PC-3 (cell line): ENCODE measurements around the gene SNUPN. TPM values are rescaled to one million over a fixed set of nuclear protein-coding genes. Genes with fewer than 3 reads are reported as not detected.

Experiments used
- ATAC-seq: fragments of 200-7000 bp; cut with Tn5 transposase; 2 replicates; pipeline ENCODE4 v1.9.1; 2020; ENCODE audit warnings: mild to moderate bottlenecking, moderate library complexity
- BruUV-seq: library from RNA; stranded (reverse); fragments of 400-500 nt; replicated peaks from 2 replicates; lab custom pipeline; 2021; lab: Mats Ljungman, UMichigan
- CTCF ChIA-PET: fragments of 300-600 bp; sonication (Branson Sonifier 250); formaldehyde crosslinking; loops from one replicate; lab custom pipeline; 2022; ENCODE audit warnings: antibody characterized with exemption; lab: Charles Lee
- POLR2A ChIA-PET: fragments of 300-600 bp; sonication (Branson Sonifier 250); formaldehyde crosslinking; loops from one replicate; lab custom pipeline; 2022; ENCODE audit warnings: antibody characterized with exemption; ENCODE audit not compliant: unreplicated experiment; lab: Charles Lee
- DNase-seq: peaks from one replicate; pipeline ENCODE4 v3.0.0-alpha.2; 2015
- H2AFZ ChIP-seq: fragments of 300-600 bp; sonication (generic); 2 replicates; pipeline ENCODE4 v1.6.0; 2016; ENCODE audit warnings: antibody characterized with exemption, low read length
- H3F3A ChIP-seq: fragments of 300-600 bp; sonication (generic); one replicate; pipeline ENCODE4 v1.6.0; 2017; ENCODE audit warnings: antibody characterized with exemption, low read length, control low read depth, mild to moderate bottlenecking; ENCODE audit not compliant: unreplicated experiment
- H3K27ac ChIP-seq: fragments of 300-600 bp; sonication (generic); 2 replicates; pipeline ENCODE4 v1.5.1; 2016; ENCODE audit warnings: mild to moderate bottlenecking, low read length
- H3K27me3 ChIP-seq: fragments of 300-600 bp; sonication (generic); 2 replicates; pipeline ENCODE4 v1.6.1; 2016; ENCODE audit warnings: low read length, mixed read lengths
- H3K36me3 ChIP-seq: fragments of 300-600 bp; sonication (generic); 2 replicates; pipeline ENCODE4 v1.6.1; 2016; ENCODE audit warnings: low read depth, mixed run types, low read length, mixed read lengths
- H3K4me1 ChIP-seq: fragments of 300-600 bp; sonication (generic); 2 replicates; pipeline ENCODE4 v1.5.1; 2016; ENCODE audit warnings: low read length; ENCODE audit not compliant: insufficient read depth
- H3K4me2 ChIP-seq: fragments of 300-600 bp; sonication (generic); 2 replicates; pipeline ENCODE4 v1.6.0; 2016; ENCODE audit warnings: low read length
- H3K4me3 ChIP-seq: fragments of 300-600 bp; sonication (generic); 2 replicates; pipeline ENCODE4 v1.5.1; 2016; ENCODE audit warnings: mild to moderate bottlenecking, low read length, mixed read lengths
- H3K79me2 ChIP-seq: fragments of 300-600 bp; sonication (generic); 2 replicates; pipeline ENCODE4 v1.6.1; 2017; ENCODE audit warnings: low read length, mixed read lengths
- H3K9ac ChIP-seq: fragments of 300-600 bp; sonication (generic); 2 replicates; pipeline ENCODE4 v1.6.0; 2016; ENCODE audit warnings: mild to moderate bottlenecking, low read length
- H3K9me2 ChIP-seq: fragments of 300-600 bp; sonication (generic); replicated peaks from 2 replicates; pipeline ENCODE4 v1.6.1; 2016; ENCODE audit warnings: mixed run types, low read length, mixed read lengths
- H3K9me3 ChIP-seq: fragments of 300-600 bp; sonication (generic); 2 replicates; pipeline ENCODE4 v1.6.1; 2016; ENCODE audit warnings: low read length, mixed read lengths
- H4K20me1 ChIP-seq: fragments of 300-600 bp; sonication (generic); 2 replicates; pipeline ENCODE4 v1.6.1; 2016; ENCODE audit warnings: low read length, mixed read lengths
- CTCF ChIP-seq: fragments of 300-600 bp; sonication (generic); conservative IDR thresholded peaks from 2 replicates; pipeline ENCODE4 v1.5.1; 2017; ENCODE audit warnings: antibody characterized with exemption, low read depth, mild to moderate bottlenecking, low read length
- EZH2 ChIP-seq: fragments of 300-600 bp; sonication (generic); IDR thresholded peaks from one replicate; pipeline ENCODE4 v1.6.1; 2017; ENCODE audit warnings: antibody characterized with exemption, mild to moderate bottlenecking, low read length; ENCODE audit not compliant: unreplicated experiment
- EZH2phosphoT487 ChIP-seq: fragments of 300-600 bp; sonication (generic); IDR thresholded peaks from 2 replicates; pipeline ENCODE4 v1.6.1; 2018; ENCODE audit warnings: mild to moderate bottlenecking, antibody characterized with exemption, low read length, borderline replicate concordance
- intact Hi-C: fragments of 100-400 bp; cut with micrococcal nuclease; formaldehyde crosslinking; loops from 2 replicates; pipeline ENCODE4 v1.9.0; 2023
- total RNA-seq: library from RNA; depleted of rRNA; stranded (reverse); fragments of >200 nt; gene quantifications from 2 replicates; pipeline ENCODE4 v1.2.3, GENCODE V29; 2014

SNUPN gene
- total RNA-seq, 1 experiment from 2014 or later = 7.9 TPM

GRCh38 chr15:75656331-75656730, 30.8 kb upstream of the SNUPN start:
- Histone ChIP-seq H3F3A (no peaks in the 10 kb centered on the region), H3K4me3 (no peak overlapping the region), H3K4me1 (peaks cover 22% of the 10 kb centered on the region), H3K79me2 (peaks cover 36% of the 10 kb centered on the region), H3K9me2 (no peaks in the 10 kb centered on the region), H2AFZ (no peak overlapping the region), H4K20me1 (no peaks in the 10 kb centered on the region), H3K9me3 (no peaks in the 10 kb centered on the region), H3K36me3 (no peaks in the 10 kb centered on the region), H3K4me2 (no peak overlapping the region), H3K27ac (no peak overlapping the region), H3K9ac (no peak overlapping the region), H3K27me3 (no peaks in the 10 kb centered on the region)
- ChIA-PET CTCF (no interaction called here), POLR2A (no interaction called here)
- intact Hi-C loops = no loop called here
- TF ChIP-seq CTCF = no peak
- no peak for TF ChIP-seq EZH2
- no peak for DNase-seq
- no TSS peak for BruUV-seq
- no peak for ATAC-seq

GRCh38 chr15:75655931-75656330, 30.4 kb upstream of the SNUPN start:
- Histone ChIP-seq H3K79me2 (peaks cover 40% of the 10 kb centered on the region), H3K9me3 (no peaks in the 10 kb centered on the region), H2AFZ (no peak overlapping the region), H3K4me2 (no peak overlapping the region), H3K9me2 (no peaks in the 10 kb centered on the region), H3K4me3 (no peak overlapping the region), H3K9ac (no peak overlapping the region), H4K20me1 (no peaks in the 10 kb centered on the region), H3K27ac (no peak overlapping the region), H3K27me3 (no peaks in the 10 kb centered on the region), H3F3A (no peaks in the 10 kb centered on the region), H3K36me3 (no peaks in the 10 kb centered on the region), H3K4me1 (peaks cover 23% of the 10 kb centered on the region)
- ChIA-PET CTCF (no interaction called here), POLR2A (no interaction called here)
- ATAC-seq (no peak), DNase-seq (no peak)
- TF ChIP-seq CTCF (no peak), EZH2 (no peak), EZH2phosphoT487 (no peak)
- no TSS peak for BruUV-seq
- intact Hi-C loops = no loop called here

GRCh38 chr15:75654201-75654907, 28.8 kb upstream of the SNUPN start:
- CTCF ChIA-PET = no interaction called here
- Histone ChIP-seq H3K36me3 (no peaks in the 10 kb centered on the region), H3K9ac (no peak overlapping the region), H4K20me1 (no peaks in the 10 kb centered on the region), H3K27me3 (no peaks in the 10 kb centered on the region), H3F3A (no peaks in the 10 kb centered on the region), H3K4me2 (no peak overlapping the region), H3K9me2 (no peaks in the 10 kb centered on the region), H2AFZ (no peak overlapping the region), H3K4me3 (no peak overlapping the region), H3K4me1 (peaks cover 33% of the 10 kb centered on the region), H3K79me2 (peaks cover 56% of the 10 kb centered on the region), H3K9me3 (no peaks in the 10 kb centered on the region), H3K27ac (no peak overlapping the region)
- intact Hi-C loops = no loop called here
- ATAC-seq (no peak), DNase-seq (no peak)
- POLR2A ChIA-PET = no interaction called here
- BruUV-seq = no TSS peak
- TF ChIP-seq EZH2 = no peak
- TF ChIP-seq CTCF = no peak
- no peak for TF ChIP-seq EZH2phosphoT487
